Measurements from ENCODE around the gene C17orf100. TPM values are rescaled to one million over a fixed set of nuclear protein-coding genes. Genes with fewer than 3 reads are reported as not detected.

The C17orf100 gene
- total and polyA plus RNA-seq, 2 of the 13 experiments (the other 11 are each of a cell fraction or from before 2014, with no cell fraction given) = 3.6 to 8.7 TPM

DNA sequence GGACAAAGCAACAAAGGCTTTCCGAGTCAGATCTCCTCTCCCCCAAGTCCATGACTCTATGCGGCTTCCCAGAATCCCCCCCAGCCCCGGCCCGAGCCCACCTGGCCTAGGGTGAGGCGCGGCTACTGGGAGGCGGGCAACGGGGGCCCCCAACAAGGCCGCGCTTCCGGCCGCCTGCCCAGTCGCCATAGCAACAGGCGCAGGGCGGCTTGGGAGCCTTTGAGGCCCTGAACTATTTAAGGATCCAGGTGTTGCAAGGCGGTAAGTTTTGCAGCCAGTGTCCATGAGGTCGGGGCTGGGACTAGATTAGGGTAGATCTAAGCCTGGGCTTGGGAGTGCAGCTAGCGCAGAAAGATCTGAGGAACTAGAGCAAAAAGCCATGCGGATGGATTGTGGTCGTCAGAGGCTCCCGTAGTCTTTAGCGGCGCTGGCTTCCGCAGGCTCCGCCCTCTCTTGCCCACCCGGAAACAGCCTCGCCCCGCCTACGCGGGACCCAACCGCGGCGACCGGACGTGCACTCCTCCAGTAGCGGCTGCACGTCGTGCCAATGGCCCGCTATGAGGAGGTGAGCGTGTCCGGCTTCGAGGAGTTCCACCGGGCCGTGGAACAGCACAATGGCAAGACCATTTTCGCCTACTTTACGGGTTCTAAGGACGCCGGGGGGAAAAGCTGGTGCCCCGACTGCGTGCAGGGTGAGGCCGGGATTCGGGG, 10.9 kb upstream of the C17orf100 start, which contains the start of the genes KIAA0753 and TXNDC17 (continued):
- TF ChIP-seq, protein P1, sequence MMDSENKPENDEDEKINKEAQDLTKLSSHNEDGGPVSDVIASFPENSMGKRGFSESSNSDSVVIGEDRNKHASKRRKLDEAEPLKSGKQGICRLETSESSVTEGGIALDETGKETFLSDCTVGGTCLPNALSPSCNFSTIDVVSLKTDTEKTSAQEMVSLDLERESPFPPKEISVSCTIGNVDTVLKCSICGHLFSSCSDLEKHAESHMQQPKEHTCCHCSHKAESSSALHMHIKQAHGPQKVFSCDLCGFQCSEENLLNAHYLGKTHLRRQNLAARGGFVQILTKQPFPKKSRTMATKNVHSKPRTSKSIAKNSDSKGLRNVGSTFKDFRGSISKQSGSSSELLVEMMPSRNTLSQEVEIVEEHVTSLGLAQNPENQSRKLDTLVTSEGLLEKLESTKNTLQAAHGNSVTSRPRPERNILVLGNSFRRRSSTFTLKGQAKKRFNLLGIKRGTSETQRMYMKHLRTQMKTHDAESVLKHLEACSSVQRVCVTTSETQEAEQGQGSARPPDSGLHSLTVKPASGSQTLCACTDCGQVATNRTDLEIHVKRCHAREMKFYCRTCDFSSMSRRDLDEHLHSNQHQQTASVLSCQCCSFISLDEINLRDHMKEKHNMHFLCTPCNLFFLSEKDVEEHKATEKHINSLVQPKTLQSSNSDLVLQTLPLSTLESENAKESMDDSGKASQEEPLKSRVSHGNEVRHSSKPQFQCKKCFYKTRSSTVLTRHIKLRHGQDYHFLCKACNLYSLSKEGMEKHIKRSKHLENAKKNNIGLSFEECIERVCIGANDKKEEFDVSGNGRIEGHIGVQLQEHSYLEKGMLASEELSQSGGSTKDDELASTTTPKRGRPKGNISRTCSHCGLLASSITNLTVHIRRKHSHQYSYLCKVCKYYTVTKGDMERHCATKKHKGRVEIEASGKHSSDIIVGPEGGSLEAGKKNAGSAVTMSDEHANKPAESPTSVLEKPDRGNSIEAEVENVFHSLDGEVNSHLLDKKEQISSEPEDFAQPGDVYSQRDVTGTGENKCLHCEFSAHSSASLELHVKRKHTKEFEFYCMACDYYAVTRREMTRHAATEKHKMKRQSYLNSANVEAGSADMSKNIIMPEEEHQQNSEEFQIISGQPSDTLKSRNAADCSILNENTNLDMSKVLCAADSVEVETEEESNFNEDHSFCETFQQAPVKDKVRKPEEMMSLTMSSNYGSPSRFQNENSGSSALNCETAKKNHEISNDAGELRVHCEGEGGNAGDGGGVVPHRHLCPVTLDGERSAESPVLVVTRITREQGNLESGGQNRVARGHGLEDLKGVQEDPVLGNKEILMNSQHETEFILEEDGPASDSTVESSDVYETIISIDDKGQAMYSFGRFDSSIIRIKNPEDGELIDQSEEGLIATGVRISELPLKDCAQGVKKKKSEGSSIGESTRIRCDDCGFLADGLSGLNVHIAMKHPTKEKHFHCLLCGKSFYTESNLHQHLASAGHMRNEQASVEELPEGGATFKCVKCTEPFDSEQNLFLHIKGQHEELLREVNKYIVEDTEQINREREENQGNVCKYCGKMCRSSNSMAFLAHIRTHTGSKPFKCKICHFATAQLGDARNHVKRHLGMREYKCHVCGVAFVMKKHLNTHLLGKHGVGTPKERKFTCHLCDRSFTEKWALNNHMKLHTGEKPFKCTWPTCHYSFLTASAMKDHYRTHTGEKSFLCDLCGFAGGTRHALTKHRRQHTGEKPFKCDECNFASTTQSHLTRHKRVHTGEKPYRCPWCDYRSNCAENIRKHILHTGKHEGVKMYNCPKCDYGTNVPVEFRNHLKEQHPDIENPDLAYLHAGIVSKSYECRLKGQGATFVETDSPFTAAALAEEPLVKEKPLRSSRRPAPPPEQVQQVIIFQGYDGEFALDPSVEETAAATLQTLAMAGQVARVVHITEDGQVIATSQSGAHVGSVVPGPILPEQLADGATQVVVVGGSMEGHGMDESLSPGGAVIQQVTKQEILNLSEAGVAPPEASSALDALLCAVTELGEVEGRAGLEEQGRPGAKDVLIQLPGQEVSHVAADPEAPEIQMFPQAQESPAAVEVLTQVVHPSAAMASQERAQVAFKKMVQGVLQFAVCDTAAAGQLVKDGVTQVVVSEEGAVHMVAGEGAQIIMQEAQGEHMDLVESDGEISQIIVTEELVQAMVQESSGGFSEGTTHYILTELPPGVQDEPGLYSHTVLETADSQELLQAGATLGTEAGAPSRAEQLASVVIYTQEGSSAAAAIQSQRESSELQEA (CRISPR knock-in tag; IDR thresholded peaks at IDR 0.05; ENCODE audit: not compliant biosample characterization) = peak; percentile 82
- TF ChIP-seq RBM39 (IDR thresholded peaks at IDR 0.05; ENCODE audit: low read depth, low read length, poor library complexity, severe bottlenecking) = peak; percentile 67
- TF ChIP-seq ZNF790 (CRISPR knock-in tag; IDR thresholded peaks at IDR 0.05; ENCODE audit: borderline replicate concordance) = no peak; the same call in 1 of the 2 replicates
- TF ChIP-seq, protein P2, sequence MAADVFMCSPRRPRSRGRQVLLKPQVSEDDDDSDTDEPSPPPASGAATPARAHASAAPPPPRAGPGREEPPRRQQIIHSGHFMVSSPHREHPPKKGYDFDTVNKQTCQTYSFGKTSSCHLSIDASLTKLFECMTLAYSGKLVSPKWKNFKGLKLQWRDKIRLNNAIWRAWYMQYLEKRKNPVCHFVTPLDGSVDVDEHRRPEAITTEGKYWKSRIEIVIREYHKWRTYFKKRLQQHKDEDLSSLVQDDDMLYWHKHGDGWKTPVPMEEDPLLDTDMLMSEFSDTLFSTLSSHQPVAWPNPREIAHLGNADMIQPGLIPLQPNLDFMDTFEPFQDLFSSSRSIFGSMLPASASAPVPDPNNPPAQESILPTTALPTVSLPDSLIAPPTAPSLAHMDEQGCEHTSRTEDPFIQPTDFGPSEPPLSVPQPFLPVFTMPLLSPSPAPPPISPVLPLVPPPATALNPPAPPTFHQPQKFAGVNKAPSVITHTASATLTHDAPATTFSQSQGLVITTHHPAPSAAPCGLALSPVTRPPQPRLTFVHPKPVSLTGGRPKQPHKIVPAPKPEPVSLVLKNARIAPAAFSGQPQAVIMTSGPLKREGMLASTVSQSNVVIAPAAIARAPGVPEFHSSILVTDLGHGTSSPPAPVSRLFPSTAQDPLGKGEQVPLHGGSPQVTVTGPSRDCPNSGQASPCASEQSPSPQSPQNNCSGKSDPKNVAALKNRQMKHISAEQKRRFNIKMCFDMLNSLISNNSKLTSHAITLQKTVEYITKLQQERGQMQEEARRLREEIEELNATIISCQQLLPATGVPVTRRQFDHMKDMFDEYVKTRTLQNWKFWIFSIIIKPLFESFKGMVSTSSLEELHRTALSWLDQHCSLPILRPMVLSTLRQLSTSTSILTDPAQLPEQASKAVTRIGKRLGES (CRISPR knock-in tag; IDR thresholded peaks at IDR 0.05; ENCODE audit: borderline replicate concordance) = no peak
- peak; percentile 69; the same call in 1 of the 2 replicates for TF ChIP-seq TBX2 (CRISPR knock-in tag; IDR thresholded peaks at IDR 0.05; ENCODE audit: borderline replicate concordance)
- TF ChIP-seq SIX4 (CRISPR knock-in tag; IDR thresholded peaks at IDR 0.05) = no peak
- TF ChIP-seq, protein P3, sequence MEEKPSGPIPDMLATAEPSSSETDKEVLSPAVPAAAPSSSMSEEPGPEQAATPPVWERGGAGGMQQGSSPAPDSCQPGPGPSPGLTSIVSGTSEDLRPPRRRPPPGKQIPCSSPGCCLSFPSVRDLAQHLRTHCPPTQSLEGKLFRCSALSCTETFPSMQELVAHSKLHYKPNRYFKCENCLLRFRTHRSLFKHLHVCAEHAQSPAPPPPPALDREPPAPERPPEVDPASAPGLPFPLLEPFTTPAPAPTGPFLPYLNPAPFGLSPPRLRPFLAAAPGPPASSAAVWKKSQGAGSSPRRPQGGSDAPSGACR (CRISPR knock-in tag; IDR thresholded peaks at IDR 0.05) = no peak; the same call in 1 of the 2 replicates
- TF ChIP-seq SP2 (CRISPR knock-in tag; IDR thresholded peaks at IDR 0.05) = peak; percentile 65
- TF ChIP-seq ARNT (IDR thresholded peaks at IDR 0.05) = no peak
- TF ChIP-seq, protein P4, sequence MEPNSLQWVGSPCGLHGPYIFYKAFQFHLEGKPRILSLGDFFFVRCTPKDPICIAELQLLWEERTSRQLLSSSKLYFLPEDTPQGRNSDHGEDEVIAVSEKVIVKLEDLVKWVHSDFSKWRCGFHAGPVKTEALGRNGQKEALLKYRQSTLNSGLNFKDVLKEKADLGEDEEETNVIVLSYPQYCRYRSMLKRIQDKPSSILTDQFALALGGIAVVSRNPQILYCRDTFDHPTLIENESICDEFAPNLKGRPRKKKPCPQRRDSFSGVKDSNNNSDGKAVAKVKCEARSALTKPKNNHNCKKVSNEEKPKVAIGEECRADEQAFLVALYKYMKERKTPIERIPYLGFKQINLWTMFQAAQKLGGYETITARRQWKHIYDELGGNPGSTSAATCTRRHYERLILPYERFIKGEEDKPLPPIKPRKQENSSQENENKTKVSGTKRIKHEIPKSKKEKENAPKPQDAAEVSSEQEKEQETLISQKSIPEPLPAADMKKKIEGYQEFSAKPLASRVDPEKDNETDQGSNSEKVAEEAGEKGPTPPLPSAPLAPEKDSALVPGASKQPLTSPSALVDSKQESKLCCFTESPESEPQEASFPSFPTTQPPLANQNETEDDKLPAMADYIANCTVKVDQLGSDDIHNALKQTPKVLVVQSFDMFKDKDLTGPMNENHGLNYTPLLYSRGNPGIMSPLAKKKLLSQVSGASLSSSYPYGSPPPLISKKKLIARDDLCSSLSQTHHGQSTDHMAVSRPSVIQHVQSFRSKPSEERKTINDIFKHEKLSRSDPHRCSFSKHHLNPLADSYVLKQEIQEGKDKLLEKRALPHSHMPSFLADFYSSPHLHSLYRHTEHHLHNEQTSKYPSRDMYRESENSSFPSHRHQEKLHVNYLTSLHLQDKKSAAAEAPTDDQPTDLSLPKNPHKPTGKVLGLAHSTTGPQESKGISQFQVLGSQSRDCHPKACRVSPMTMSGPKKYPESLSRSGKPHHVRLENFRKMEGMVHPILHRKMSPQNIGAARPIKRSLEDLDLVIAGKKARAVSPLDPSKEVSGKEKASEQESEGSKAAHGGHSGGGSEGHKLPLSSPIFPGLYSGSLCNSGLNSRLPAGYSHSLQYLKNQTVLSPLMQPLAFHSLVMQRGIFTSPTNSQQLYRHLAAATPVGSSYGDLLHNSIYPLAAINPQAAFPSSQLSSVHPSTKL (CRISPR knock-in tag; IDR thresholded peaks at IDR 0.05) = peak; percentile 38; the same call in 1 of the 2 replicates
- TF ChIP-seq ZNF670 (CRISPR knock-in tag; IDR thresholded peaks at IDR 0.05; ENCODE audit: borderline replicate concordance) = 0 out of 2 replicates have a peak, but pooled peaks have one; percentile 35
- no peak for TF ChIP-seq DNMT1 (CRISPR knock-in tag; IDR thresholded peaks at IDR 0.05)
